Measurements from ENCODE around the gene GSG1L.

GSG1L gene

GRCh38 chr16:27849621-27850020 lies 213.9 kb downstream of the GSG1L start:
- no peak for DNase-seq (ENCODE audit: low spot score)

- DNase-seq (ENCODE audit: low spot score) = no peak
Measured at GRCh38 chr16:27847030-27847550, 216.4 kb downstream of the GSG1L start.

- DNase-seq (ENCODE audit: low spot score) = no peak
Measured at GRCh38 chr16:27844826-27845225, 218.7 kb downstream of the GSG1L start.

GRCh38 chr16:27843800-27844199 lies 219.7 kb downstream of the GSG1L start:
- no peak for DNase-seq (ENCODE audit: low spot score)

GRCh38 chr16:27841911-27842310 lies 221.6 kb downstream of the GSG1L start:
- DNase-seq (ENCODE audit: low spot score) = no peak

- DNase-seq (ENCODE audit: low spot score) = no peak
Measured at GRCh38 chr16:27841061-27841801, 222.3 kb downstream of the GSG1L start.

- no peak for DNase-seq (ENCODE audit: low spot score)
Measured at GRCh38 chr16:27840311-27841060, 223.0 kb downstream of the GSG1L start.

GRCh38 chr16:27839419-27839818 lies 224.1 kb downstream of the GSG1L start:
- DNase-seq (ENCODE audit: low spot score) = no peak

- DNase-seq (ENCODE audit: low spot score) = no peak
Measured at GRCh38 chr16:27838536-27839175, 224.9 kb downstream of the GSG1L start.

- no peak for DNase-seq (ENCODE audit: low spot score)
Measured at GRCh38 chr16:27829975-27830374, 233.5 kb downstream of the GSG1L start.

GRCh38 chr16:27828671-27829070 lies 234.8 kb downstream of the GSG1L start:
- DNase-seq (ENCODE audit: low spot score) = no peak

- no peak for DNase-seq (ENCODE audit: low spot score)
Measured at GRCh38 chr16:27827765-27828164, 235.7 kb downstream of the GSG1L start.

- DNase-seq (ENCODE audit: low spot score) = no peak
Measured at GRCh38 chr16:27826893-27827289, 236.6 kb downstream of the GSG1L start.

GRCh38 chr16:27826081-27826892 lies 237.2 kb downstream of the GSG1L start:
- DNase-seq (ENCODE audit: low spot score) = no peak

GRCh38 chr16:27824786-27825185 lies 238.7 kb downstream of the GSG1L start:
- DNase-seq (ENCODE audit: low spot score) = no peak

- no peak for DNase-seq (ENCODE audit: low spot score)
Measured at GRCh38 chr16:27824006-27824405, 239.5 kb downstream of the GSG1L start.

GRCh38 chr16:27823421-27823820 lies 240.1 kb downstream of the GSG1L start:
- no peak for DNase-seq (ENCODE audit: low spot score)

GRCh38 chr16:27822996-27823395 lies 240.5 kb downstream of the GSG1L start:
- no peak for DNase-seq (ENCODE audit: low spot score)

- DNase-seq (ENCODE audit: low spot score) = no peak
Measured at GRCh38 chr16:27822529-27822928, 241.0 kb downstream of the GSG1L start.

GRCh38 chr16:27820646-27821345 lies 242.7 kb downstream of the GSG1L start:
- no peak for DNase-seq (ENCODE audit: low spot score)

- DNase-seq (ENCODE audit: low spot score) = no peak
Measured at GRCh38 chr16:27819881-27820610, 243.5 kb downstream of the GSG1L start.
